Mesendoderm (in vitro differentiated cells): Measurements from ENCODE around the gene EYS.
A peak's percentile ranks its signal among the peaks of the same experiment; 100 is the strongest.

ENCODE experiments used
- DNase-seq: peaks from one replicate; pipeline ENCODE4 v3.0.0; 2013
- H2AK5ac ChIP-seq: 2 replicates; pipeline ENCODE4 v1.6.1; 2013; ENCODE audit warnings: low read length, inconsistent platforms
- H2BK120ac ChIP-seq: 2 replicates; pipeline ENCODE4 v1.6.1; 2013; ENCODE audit warnings: low read depth, mild to moderate bottlenecking, low read length, moderate library complexity, mixed read lengths
- H2BK15ac ChIP-seq: replicated peaks from 2 replicates; pipeline ENCODE4 v1.6.1; 2013; ENCODE audit warnings: low read depth, mild to moderate bottlenecking, moderate library complexity
- H2BK5ac ChIP-seq: 2 replicates; pipeline ENCODE4 v1.6.1; 2013; ENCODE audit warnings: low read length, inconsistent platforms
- H3K18ac ChIP-seq: 2 replicates; pipeline ENCODE4 v1.6.1; 2013; ENCODE audit warnings: mild to moderate bottlenecking, low read length, mixed read lengths
- H3K23ac ChIP-seq: one replicate; pipeline ENCODE4 v1.6.1; 2013; ENCODE audit warnings: low read length
- H3K27ac ChIP-seq: 2 replicates; pipeline ENCODE4 v1.5.1; 2013; ENCODE audit warnings: low read depth, mild to moderate bottlenecking, inconsistent platforms, low read length, moderate library complexity
- H3K27me3 ChIP-seq: 2 replicates; pipeline ENCODE4 v1.6.1; 2013; ENCODE audit warnings: low read length, control low read depth, mild to moderate bottlenecking, inconsistent platforms; ENCODE audit not compliant: insufficient read depth, poor library complexity
- H3K36me3 ChIP-seq: 2 replicates; pipeline ENCODE4 v1.6.1; 2013; ENCODE audit warnings: low read length, inconsistent platforms; ENCODE audit not compliant: control insufficient read depth, insufficient read depth
- H3K4ac ChIP-seq: one replicate; pipeline ENCODE4 v1.6.1; 2013; ENCODE audit warnings: low read depth, mild to moderate bottlenecking, low read length, moderate library complexity
- H3K4me1 ChIP-seq: 2 replicates; pipeline ENCODE4 v1.6.1; 2013; ENCODE audit warnings: low read depth, low read length, inconsistent platforms; ENCODE audit not compliant: control insufficient read depth
- H3K4me2 ChIP-seq: 2 replicates; pipeline ENCODE4 v1.6.1; 2013; ENCODE audit warnings: low read length
- H3K4me3 ChIP-seq: 2 replicates; pipeline ENCODE4 v1.5.1; 2013; ENCODE audit warnings: mild to moderate bottlenecking, low read length
- H3K56ac ChIP-seq: one replicate; pipeline ENCODE4 v1.6.1; 2013; ENCODE audit warnings: low read length
- H3K79me1 ChIP-seq: 2 replicates; pipeline ENCODE4 v1.6.1; 2013; ENCODE audit warnings: low read length, inconsistent platforms
- H3K79me2 ChIP-seq: 2 replicates; pipeline ENCODE4 v1.6.1; 2013; ENCODE audit warnings: mild to moderate bottlenecking, low read length; ENCODE audit not compliant: control insufficient read depth, insufficient read depth
- H3K9ac ChIP-seq: 2 replicates; pipeline ENCODE4 v1.6.1; 2013; ENCODE audit warnings: low read length, inconsistent platforms
- H4K5ac ChIP-seq: one replicate; pipeline ENCODE4 v1.6.1; 2013; ENCODE audit warnings: low read length
- H4K8ac ChIP-seq: one replicate; pipeline ENCODE4 v1.6.1; 2013; ENCODE audit warnings: low read depth, mild to moderate bottlenecking, control low read depth, low read length, moderate library complexity
- WGBS: extraction: QIAGEN DNeasy Blood & Tissue Kit; methylation state at CpG from one replicate; pipeline ENCODE4 v1.1.7; 2013; ENCODE audit warnings: low lambda C conversion rate, missing lambda C conversion rate; ENCODE audit not compliant: insufficient coverage; ENCODE audit errors: extremely low coverage; 5-methylcytosine and 5-hydroxymethylcytosine counted together

The EYS gene

GRCh38 chr6:64013011-64013410 lies 1694.0 kb downstream of the EYS start:
- H2BK5ac ChIP-seq, result no peak overlapping the region
- H2BK120ac ChIP-seq, result no peak overlapping the region
- H3K18ac ChIP-seq, result no peak overlapping the region
- no peak overlapping the region for H3K27ac ChIP-seq
- H3K56ac ChIP-seq, result no peak overlapping the region
- H3K9ac ChIP-seq, result no peak overlapping the region
- H3K4me2 ChIP-seq, result no peak overlapping the region
- H2AK5ac ChIP-seq, result no peak overlapping the region
- no peak overlapping the region for H3K4ac ChIP-seq
- no peak overlapping the region for H3K23ac ChIP-seq
- WGBS, result no CpG with 5 or more reads among the region's 8 CpGs
- no peak for DNase-seq
- H4K8ac ChIP-seq, result no peak overlapping the region
- no peak overlapping the region for H4K5ac ChIP-seq
- no peak overlapping the region for H2BK15ac ChIP-seq
- H3K79me2 ChIP-seq, result no peaks in the 10 kb centered on the region
- H3K36me3 ChIP-seq, result no peaks in the 10 kb centered on the region
- H3K4me3 ChIP-seq, result no peak overlapping the region
- H3K79me1 ChIP-seq, result no peaks in the 10 kb centered on the region
- no peaks in the 10 kb centered on the region for H3K27me3 ChIP-seq
- H3K4me1 ChIP-seq, result no peaks in the 10 kb centered on the region

GRCh38 chr6:64012351-64013001 lies 1694.5 kb downstream of the EYS start:
- Histone ChIP-seq H4K8ac (no peak overlapping the region), H3K23ac (no peak overlapping the region), H2BK15ac (no peak overlapping the region), H2BK120ac (no peak overlapping the region), H3K79me2 (no peaks in the 10 kb centered on the region), H3K79me1 (no peaks in the 10 kb centered on the region), H4K5ac (no peak overlapping the region), H2BK5ac (no peak overlapping the region), H3K27ac (no peak overlapping the region), H3K56ac (no peak overlapping the region), H3K9ac (no peak overlapping the region), H3K4me3 (no peak overlapping the region), H3K27me3 (no peaks in the 10 kb centered on the region), H3K4me1 (no peaks in the 10 kb centered on the region), H3K36me3 (no peaks in the 10 kb centered on the region), H2AK5ac (no peak overlapping the region), H3K4ac (no peak overlapping the region), H3K18ac (no peak overlapping the region), H3K4me2 (no peak overlapping the region)
- peak; percentile 77 for DNase-seq
- WGBS, result no CpG with 5 or more reads among the region's 4 CpGs

DNA sequence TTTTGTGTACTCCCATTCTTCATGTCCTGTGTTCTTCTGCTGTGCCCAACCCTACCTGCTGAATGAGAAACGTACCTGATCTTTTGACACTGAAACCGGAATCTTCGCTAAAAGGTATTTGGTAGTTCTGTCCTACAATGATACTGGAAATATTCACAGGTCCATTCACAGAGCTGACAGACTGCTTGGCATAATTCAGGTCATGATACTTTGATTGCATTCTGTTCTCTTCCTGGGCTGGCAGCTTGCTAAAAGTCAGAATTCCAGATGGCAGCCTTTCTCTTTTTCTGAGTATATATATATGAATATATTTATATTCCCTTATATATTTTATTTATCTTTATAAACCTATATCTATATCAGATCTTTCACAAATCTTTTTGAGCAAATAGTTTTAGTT lies 1696.4 kb downstream of the EYS start:
- Histone ChIP-seq H3K4ac (no peak overlapping the region), H3K4me2 (no peak overlapping the region), H3K79me2 (no peaks in the 10 kb centered on the region), H3K27me3 (no peaks in the 10 kb centered on the region), H2AK5ac (no peak overlapping the region), H3K23ac (no peak overlapping the region), H3K79me1 (no peaks in the 10 kb centered on the region), H3K4me1 (no peaks in the 10 kb centered on the region), H2BK15ac (no peak overlapping the region), H2BK5ac (no peak overlapping the region), H3K4me3 (no peak overlapping the region), H3K18ac (no peak overlapping the region), H3K9ac (no peak overlapping the region), H4K8ac (no peak overlapping the region), H3K27ac (no peak overlapping the region), H4K5ac (no peak overlapping the region), H2BK120ac (no peak overlapping the region), H3K36me3 (no peaks in the 10 kb centered on the region), H3K56ac (no peak overlapping the region)
- no peak for DNase-seq
- no CpG with 5 or more reads among the region's 3 CpGs for WGBS

DNA sequence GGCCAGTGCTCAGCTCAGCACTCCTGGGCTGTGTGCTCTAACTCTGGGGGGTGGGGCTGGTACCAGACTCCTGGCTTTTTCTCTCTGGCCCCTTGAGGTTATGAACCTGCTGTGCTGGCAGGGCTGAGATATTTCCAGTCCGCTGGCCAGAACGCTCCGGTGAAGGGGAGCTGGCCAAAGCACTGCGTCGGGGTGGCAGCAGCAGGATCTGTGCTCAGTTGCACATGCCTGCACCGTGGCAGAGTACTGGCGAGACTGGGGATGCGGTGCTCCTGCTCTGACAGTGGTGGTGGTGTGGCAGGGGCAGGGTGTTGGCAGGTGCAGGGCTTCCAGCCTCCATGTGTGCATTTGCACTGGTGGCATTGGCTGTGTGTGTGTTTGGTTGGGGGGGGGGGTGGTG lies 1697.0 kb downstream of the EYS start:
- Histone ChIP-seq H3K4me2 (no peak overlapping the region), H3K9ac (no peak overlapping the region), H3K18ac (no peak overlapping the region), H3K4me3 (no peak overlapping the region), H2BK120ac (no peak overlapping the region), H3K36me3 (no peaks in the 10 kb centered on the region), H3K79me1 (no peaks in the 10 kb centered on the region), H2AK5ac (no peak overlapping the region), H3K27me3 (no peaks in the 10 kb centered on the region), H4K8ac (no peak overlapping the region), H3K23ac (no peak overlapping the region), H3K4me1 (no peaks in the 10 kb centered on the region), H4K5ac (no peak overlapping the region), H3K56ac (no peak overlapping the region), H3K79me2 (no peaks in the 10 kb centered on the region), H2BK15ac (no peak overlapping the region), H3K27ac (no peak overlapping the region), H3K4ac (no peak overlapping the region), H2BK5ac (no peak overlapping the region)
- no peak for DNase-seq
- no CpG with 5 or more reads among the region's 8 CpGs for WGBS

GRCh38 chr6:64006246-64006645 lies 1700.8 kb downstream of the EYS start:
- Histone ChIP-seq H2BK5ac (no peak overlapping the region), H3K79me1 (no peaks in the 10 kb centered on the region), H2AK5ac (no peak overlapping the region), H3K18ac (no peak overlapping the region), H3K23ac (no peak overlapping the region), H3K56ac (no peak overlapping the region), H2BK120ac (no peak overlapping the region), H4K8ac (no peak overlapping the region), H4K5ac (no peak overlapping the region), H3K79me2 (no peaks in the 10 kb centered on the region), H3K27me3 (no peaks in the 10 kb centered on the region), H3K4me3 (no peak overlapping the region), H3K4ac (no peak overlapping the region), H3K4me1 (no peaks in the 10 kb centered on the region), H3K9ac (no peak overlapping the region), H3K36me3 (no peaks in the 10 kb centered on the region), H2BK15ac (no peak overlapping the region), H3K4me2 (no peak overlapping the region), H3K27ac (no peak overlapping the region)
- no peak for DNase-seq

DNA sequence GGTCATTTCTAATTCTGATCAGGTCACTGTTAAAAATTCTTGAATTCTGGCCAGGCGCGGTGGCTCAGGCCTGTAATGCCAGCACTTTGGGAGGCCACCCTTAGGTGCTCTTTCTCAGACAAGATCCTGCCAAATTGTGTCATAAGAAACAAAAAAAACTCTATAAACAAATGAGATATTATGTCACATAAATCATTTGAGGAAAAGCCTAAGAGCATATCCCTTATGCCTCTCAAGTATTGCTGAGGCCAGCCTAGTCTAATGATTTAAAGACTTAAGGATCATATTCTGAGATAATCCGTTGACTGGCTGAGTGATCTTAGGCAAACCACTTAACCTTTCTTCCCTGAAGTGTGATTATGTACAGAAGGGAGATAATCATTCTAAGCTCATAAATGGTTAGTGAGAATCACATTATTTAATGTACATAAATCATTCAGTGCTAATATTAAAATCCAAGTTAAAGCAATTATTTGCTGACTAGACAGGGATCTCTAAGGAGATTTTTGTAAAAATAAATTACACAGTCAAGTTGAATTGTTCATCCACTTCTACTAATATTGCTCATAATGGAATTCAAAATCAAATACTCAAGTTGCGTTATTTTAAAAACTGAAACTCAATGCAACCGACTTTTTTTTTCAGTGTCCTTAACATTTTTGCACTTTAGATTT lies 1706.1 kb downstream of the EYS start:
- no peak overlapping the region for H4K5ac ChIP-seq
- no peak overlapping the region for H4K8ac ChIP-seq
- H3K4ac ChIP-seq, result no peak overlapping the region
- WGBS, result no CpG with 5 or more reads among the region's 5 CpGs
- H3K4me2 ChIP-seq, result no peak overlapping the region
- H3K4me1 ChIP-seq, result no peaks in the 10 kb centered on the region
- H3K79me2 ChIP-seq, result no peaks in the 10 kb centered on the region
- DNase-seq, result no peak
- H3K56ac ChIP-seq, result no peak overlapping the region
- no peak overlapping the region for H3K4me3 ChIP-seq
- no peaks in the 10 kb centered on the region for H3K27me3 ChIP-seq
- H2AK5ac ChIP-seq, result no peak overlapping the region
- H3K27ac ChIP-seq, result no peak overlapping the region
- no peak overlapping the region for H2BK5ac ChIP-seq
- H3K36me3 ChIP-seq, result no peaks in the 10 kb centered on the region
- no peak overlapping the region for H3K18ac ChIP-seq
- H2BK15ac ChIP-seq, result no peak overlapping the region
- no peak overlapping the region for H3K9ac ChIP-seq
- H3K23ac ChIP-seq, result no peak overlapping the region
- no peaks in the 10 kb centered on the region for H3K79me1 ChIP-seq
- H2BK120ac ChIP-seq, result no peak overlapping the region
